Measurements from ENCODE around the gene TRPV2. TPM values are rescaled to one million over a fixed set of nuclear protein-coding genes. Genes with fewer than 3 reads are reported as not detected.

TRPV2 gene
- polyA plus RNA-seq, 2 donors = 2.7 to 2.8 TPM

- no peak overlapping the region for H3K27ac ChIP-seq (ENCODE audit: low read depth in 2 of 2, low read length in 1 of 2)
- H3K4me3 ChIP-seq (ENCODE audit: low read depth in 1 of 2, low read length in 2 of 2) = no peak overlapping the region
- H3K36me3 ChIP-seq (ENCODE audit: control insufficient read depth in 2 of 2, insufficient read depth in 2 of 2, low read length in 1 of 2) = no peaks in the 10 kb centered on the region
- H3K9me3 ChIP-seq (ENCODE audit: control insufficient read depth in 2 of 2, insufficient read depth in 1 of 2, low read depth in 1 of 2, low read length in 1 of 2) = no peaks in the 10 kb centered on the region
- no peaks in the 10 kb centered on the region for H3K27me3 ChIP-seq (ENCODE audit: control insufficient read depth in 1 of 2, insufficient read depth in 2 of 2, low read length in 2 of 2)
- no peaks in the 10 kb centered on the region for H3K4me1 ChIP-seq (ENCODE audit: control insufficient read depth in 2 of 2, insufficient read depth in 2 of 2, low read length in 1 of 2)
- 63 to 72% methylated on average over 11 of the region's 11 CpGs for WGBS, 2 donors
Observed at GRCh38 chr17:16470265-16470664, 54.9 kb downstream of the TRPV2 start.

GRCh38 chr17:16471295-16471694, 55.9 kb downstream of the TRPV2 start:
- Histone ChIP-seq H3K27ac (ENCODE audit: low read depth in 2 of 2, low read length in 1 of 2) (no peak overlapping the region), H3K36me3 (ENCODE audit: control insufficient read depth in 2 of 2, insufficient read depth in 2 of 2, low read length in 1 of 2) (no peaks in the 10 kb centered on the region), H3K4me1 (ENCODE audit: control insufficient read depth in 2 of 2, insufficient read depth in 2 of 2, low read length in 1 of 2) (no peaks in the 10 kb centered on the region), H3K27me3 (ENCODE audit: control insufficient read depth in 1 of 2, insufficient read depth in 2 of 2, low read length in 2 of 2) (no peaks in the 10 kb centered on the region), H3K9me3 (ENCODE audit: control insufficient read depth in 2 of 2, insufficient read depth in 1 of 2, low read depth in 1 of 2, low read length in 1 of 2) (no peaks in the 10 kb centered on the region), H3K4me3 (ENCODE audit: low read depth in 1 of 2, low read length in 2 of 2) (no peak overlapping the region)
- WGBS, 2 donors = 82 to 84% methylated on average over 5 of the region's 5 CpGs

- no peaks in the 10 kb centered on the region for H3K36me3 ChIP-seq (ENCODE audit: control insufficient read depth in 2 of 2, insufficient read depth in 2 of 2, low read length in 1 of 2)
- WGBS, 2 donors = 79 to 81% methylated on average over 6 of the region's 6 CpGs
- H3K27ac ChIP-seq (ENCODE audit: low read depth in 2 of 2, low read length in 1 of 2) = no peak overlapping the region
- no peaks in the 10 kb centered on the region for H3K4me1 ChIP-seq (ENCODE audit: control insufficient read depth in 2 of 2, insufficient read depth in 2 of 2, low read length in 1 of 2)
- no peak overlapping the region for H3K4me3 ChIP-seq (ENCODE audit: low read depth in 1 of 2, low read length in 2 of 2)
- H3K9me3 ChIP-seq (ENCODE audit: control insufficient read depth in 2 of 2, insufficient read depth in 1 of 2, low read depth in 1 of 2, low read length in 1 of 2) = no peaks in the 10 kb centered on the region
- no peaks in the 10 kb centered on the region for H3K27me3 ChIP-seq (ENCODE audit: control insufficient read depth in 1 of 2, insufficient read depth in 2 of 2, low read length in 2 of 2)
Observed at GRCh38 chr17:16472539-16472938, 57.2 kb downstream of the TRPV2 start.

- 84 to 87% methylated on average over 20 of the region's 20 CpGs for WGBS, 2 donors
- Histone ChIP-seq H3K4me1 (ENCODE audit: control insufficient read depth in 2 of 2, insufficient read depth in 2 of 2, low read length in 1 of 2) (no peaks in the 10 kb centered on the region), H3K27me3 (ENCODE audit: control insufficient read depth in 1 of 2, insufficient read depth in 2 of 2, low read length in 2 of 2) (no peaks in the 10 kb centered on the region), H3K36me3 (ENCODE audit: control insufficient read depth in 2 of 2, insufficient read depth in 2 of 2, low read length in 1 of 2) (no peaks in the 10 kb centered on the region), H3K9me3 (ENCODE audit: control insufficient read depth in 2 of 2, insufficient read depth in 1 of 2, low read depth in 1 of 2, low read length in 1 of 2) (no peaks in the 10 kb centered on the region), H3K4me3 (ENCODE audit: low read depth in 1 of 2, low read length in 2 of 2) (no peak overlapping the region), H3K27ac (ENCODE audit: low read depth in 2 of 2, low read length in 1 of 2) (no peak overlapping the region)
Observed at GRCh38 chr17:16473044-16474011, 58.0 kb downstream of the TRPV2 start.

GRCh38 chr17:16474012-16474725, 58.8 kb downstream of the TRPV2 start:
- WGBS, 2 donors = 84 to 88% methylated on average over 13 of the region's 13 CpGs
- no peaks in the 10 kb centered on the region for H3K4me1 ChIP-seq (ENCODE audit: control insufficient read depth in 2 of 2, insufficient read depth in 2 of 2, low read length in 1 of 2)
- H3K36me3 ChIP-seq (ENCODE audit: control insufficient read depth in 2 of 2, insufficient read depth in 2 of 2, low read length in 1 of 2) = no peaks in the 10 kb centered on the region
- no peak overlapping the region for H3K27ac ChIP-seq (ENCODE audit: low read depth in 2 of 2, low read length in 1 of 2)
- no peak overlapping the region for H3K4me3 ChIP-seq (ENCODE audit: low read depth in 1 of 2, low read length in 2 of 2)
- no peaks in the 10 kb centered on the region for H3K27me3 ChIP-seq (ENCODE audit: control insufficient read depth in 1 of 2, insufficient read depth in 2 of 2, low read length in 2 of 2)
- H3K9me3 ChIP-seq (ENCODE audit: control insufficient read depth in 2 of 2, insufficient read depth in 1 of 2, low read depth in 1 of 2, low read length in 1 of 2) = no peaks in the 10 kb centered on the region

GRCh38 chr17:16475179-16475704, 59.9 kb downstream of the TRPV2 start:
- no peaks in the 10 kb centered on the region for H3K9me3 ChIP-seq (ENCODE audit: control insufficient read depth in 2 of 2, insufficient read depth in 1 of 2, low read depth in 1 of 2, low read length in 1 of 2)
- WGBS, 2 donors = 74 to 80% methylated on average over 4 of the region's 4 CpGs
- H3K36me3 ChIP-seq (ENCODE audit: control insufficient read depth in 2 of 2, insufficient read depth in 2 of 2, low read length in 1 of 2) = no peaks in the 10 kb centered on the region
- H3K27me3 ChIP-seq (ENCODE audit: control insufficient read depth in 1 of 2, insufficient read depth in 2 of 2, low read length in 2 of 2) = no peaks in the 10 kb centered on the region
- no peak overlapping the region for H3K4me3 ChIP-seq (ENCODE audit: low read depth in 1 of 2, low read length in 2 of 2)
- no peaks in the 10 kb centered on the region for H3K4me1 ChIP-seq (ENCODE audit: control insufficient read depth in 2 of 2, insufficient read depth in 2 of 2, low read length in 1 of 2)
- H3K27ac ChIP-seq (ENCODE audit: low read depth in 2 of 2, low read length in 1 of 2) = no peak overlapping the region

- Histone ChIP-seq H3K36me3 (ENCODE audit: control insufficient read depth in 2 of 2, insufficient read depth in 2 of 2, low read length in 1 of 2) (no peaks in the 10 kb centered on the region), H3K4me1 (ENCODE audit: control insufficient read depth in 2 of 2, insufficient read depth in 2 of 2, low read length in 1 of 2) (no peaks in the 10 kb centered on the region), H3K27ac (ENCODE audit: low read depth in 2 of 2, low read length in 1 of 2) (peak overlapping the region in 1 of 2 donors; percentile 52), H3K9me3 (ENCODE audit: control insufficient read depth in 2 of 2, insufficient read depth in 1 of 2, low read depth in 1 of 2, low read length in 1 of 2) (no peaks in the 10 kb centered on the region), H3K27me3 (ENCODE audit: control insufficient read depth in 1 of 2, insufficient read depth in 2 of 2, low read length in 2 of 2) (no peaks in the 10 kb centered on the region), H3K4me3 (ENCODE audit: low read depth in 1 of 2, low read length in 2 of 2) (no peak overlapping the region)
- 52 to 57% methylated on average over 5 of the region's 5 CpGs for WGBS, 2 donors
Observed at GRCh38 chr17:16477255-16477654, 61.9 kb downstream of the TRPV2 start.

- WGBS, 2 donors = 86 to 88% methylated on average over 8 of the region's 8 CpGs
- Histone ChIP-seq H3K27ac (ENCODE audit: low read depth in 2 of 2, low read length in 1 of 2) (peak overlapping the region in 1 of 2 donors; percentile 52), H3K4me1 (ENCODE audit: control insufficient read depth in 2 of 2, insufficient read depth in 2 of 2, low read length in 1 of 2) (no peaks in the 10 kb centered on the region), H3K4me3 (ENCODE audit: low read depth in 1 of 2, low read length in 2 of 2) (no peak overlapping the region), H3K9me3 (ENCODE audit: control insufficient read depth in 2 of 2, insufficient read depth in 1 of 2, low read depth in 1 of 2, low read length in 1 of 2) (no peaks in the 10 kb centered on the region), H3K27me3 (ENCODE audit: control insufficient read depth in 1 of 2, insufficient read depth in 2 of 2, low read length in 2 of 2) (no peaks in the 10 kb centered on the region), H3K36me3 (ENCODE audit: control insufficient read depth in 2 of 2, insufficient read depth in 2 of 2, low read length in 1 of 2) (no peaks in the 10 kb centered on the region)
Observed at GRCh38 chr17:16477666-16478065, 62.3 kb downstream of the TRPV2 start.

GRCh38 chr17:16478649-16479048, 63.3 kb downstream of the TRPV2 start:
- no peaks in the 10 kb centered on the region for H3K36me3 ChIP-seq (ENCODE audit: control insufficient read depth in 2 of 2, insufficient read depth in 2 of 2, low read length in 1 of 2)

More at GRCh38 chr17:16478649-16479048, 63.3 kb downstream of the TRPV2 start:
- no peaks in the 10 kb centered on the region for H3K9me3 ChIP-seq (ENCODE audit: control insufficient read depth in 2 of 2, insufficient read depth in 1 of 2, low read depth in 1 of 2, low read length in 1 of 2)
- no peaks in the 10 kb centered on the region for H3K27me3 ChIP-seq (ENCODE audit: control insufficient read depth in 1 of 2, insufficient read depth in 2 of 2, low read length in 2 of 2)
- H3K4me3 ChIP-seq (ENCODE audit: low read depth in 1 of 2, low read length in 2 of 2) = no peak overlapping the region
- WGBS, 2 donors = 84 to 90% methylated on average over 6 of the region's 6 CpGs
- no peak overlapping the region for H3K27ac ChIP-seq (ENCODE audit: low read depth in 2 of 2, low read length in 1 of 2)
- no peaks in the 10 kb centered on the region for H3K4me1 ChIP-seq (ENCODE audit: control insufficient read depth in 2 of 2, insufficient read depth in 2 of 2, low read length in 1 of 2)
